Activated CD8-positive, alpha-beta T cell treated with anti-CD3 and anti-CD28 coated beads for 36 hours (primary cell): ENCODE measurements around the gene PTGER2. TPM values are rescaled to one million over a fixed set of nuclear protein-coding genes. Genes with fewer than 3 reads are reported as not detected.

Experiments used
- ATAC-seq: fragments of 200-7000 bp; cut with Tn5 transposase; one replicate; pipeline ENCODE4 v1.10.0; 2021; ENCODE audit warnings: mild to moderate bottlenecking, moderate library complexity
- CTCF ChIA-PET: fragments of 350-600 bp; sonication (Branson Sonifier 250); formaldehyde crosslinking; loops from one replicate; lab custom pipeline; 2021; ENCODE audit warnings: antibody characterized with exemption; lab: Charles Lee
- POLR2A ChIA-PET: fragments of 350-600 bp; sonication (Branson Sonifier 250); formaldehyde crosslinking; loops from one replicate; lab custom pipeline; 2021; ENCODE audit warnings: antibody characterized with exemption; lab: Charles Lee
- DNase-seq: peaks from one replicate; pipeline ENCODE4 v3.0.0-alpha.2; 2020
- H3K27ac Mint-ChIP-seq: one replicate; pipeline ENCODE4 v1.8.0; 2021; ENCODE audit warnings: mild to moderate bottlenecking, mixed read lengths
- H3K27me3 Mint-ChIP-seq: one replicate; pipeline ENCODE4 v1.8.0; 2021; ENCODE audit warnings: mixed read lengths
- H3K36me3 Mint-ChIP-seq: one replicate; pipeline ENCODE4 v1.8.0; 2021; ENCODE audit warnings: low read depth, mixed read lengths
- H3K4me1 Mint-ChIP-seq: one replicate; pipeline ENCODE4 v1.8.0; 2021; ENCODE audit warnings: low read depth, mixed read lengths
- H3K4me3 Mint-ChIP-seq: one replicate; pipeline ENCODE4 v1.8.0; 2021; ENCODE audit warnings: mild to moderate bottlenecking, moderate library complexity, mixed read lengths
- H3K9me3 Mint-ChIP-seq: one replicate; pipeline ENCODE4 v1.8.0; 2021; ENCODE audit warnings: mixed read lengths
- CTCF ChIP-seq: fragments of 200-600 bp; IDR thresholded peaks from one replicate; pipeline ENCODE4 v1.8.0; 2022; ENCODE audit warnings: antibody characterized with exemption, mild to moderate bottlenecking
- intact Hi-C: fragments of 100-400 bp; cut with micrococcal nuclease; formaldehyde crosslinking; loops from one replicate; pipeline ENCODE4 v1.10.0; 2022
- total RNA-seq, 2 experiments: library from RNA; stranded (reverse); gene quantifications; one replicate each; pipeline ENCODE4 v1.2.3, GENCODE V29; 2021

The PTGER2 gene
- total RNA-seq, 2 experiments from 2014 or later: 19.5 to 19.9 TPM

GRCh38 chr14:52354242-52354641 is 40.1 kb downstream of the PTGER2 start:
- peaks cover 1% of the 10 kb centered on the region for H3K27me3 Mint-ChIP-seq
- no peak for ATAC-seq
- H3K27ac Mint-ChIP-seq: no peak overlapping the region
- CTCF ChIA-PET: interaction anchor here (1.3 kb wide), 1 partner anchor 9 kb away, joined by 3 read pairs; no protein-coding TSS in a partner anchor
- POLR2A ChIA-PET: no interaction called here
- intact Hi-C loops: loop anchor here (5.0 kb wide), 2 partner anchors 37 to 48 kb away; no protein-coding TSS in a partner anchor
- peaks cover 4% of the 10 kb centered on the region for H3K36me3 Mint-ChIP-seq
- H3K9me3 Mint-ChIP-seq: no peaks in the 10 kb centered on the region
- no peak for DNase-seq
- no peak for TF ChIP-seq CTCF
- H3K4me1 Mint-ChIP-seq: peaks cover 60% of the 10 kb centered on the region
- H3K4me3 Mint-ChIP-seq: no peak overlapping the region

- no peaks in the 10 kb centered on the region for H3K9me3 Mint-ChIP-seq
- POLR2A ChIA-PET: interaction anchor here (0.5 kb wide), 1 partner anchor 17 kb away, joined by 4 read pairs; no protein-coding TSS in a partner anchor
- CTCF ChIA-PET: interaction anchor here (1.3 kb wide), 1 partner anchor 8 kb away, joined by 3 read pairs; no protein-coding TSS in a partner anchor
- peaks cover 4% of the 10 kb centered on the region for H3K36me3 Mint-ChIP-seq
- ATAC-seq (no peak), DNase-seq (no peak)
- H3K4me3 Mint-ChIP-seq: no peak overlapping the region
- peaks cover 1% of the 10 kb centered on the region for H3K27me3 Mint-ChIP-seq
- peak overlapping the region; percentile 7 for H3K27ac Mint-ChIP-seq
- peaks cover 56% of the 10 kb centered on the region for H3K4me1 Mint-ChIP-seq
- intact Hi-C loops: no loop called here
- no peak for TF ChIP-seq CTCF
Measured at GRCh38 chr14:52355016-52355431, 40.9 kb downstream of the PTGER2 start.

- ChIA-PET POLR2A (interaction anchor here (0.5 kb wide), 1 partner anchor 18 kb away, joined by 4 read pairs; no protein-coding TSS in a partner anchor), CTCF (interaction anchor here (0.6 kb wide), 1 partner anchor 44 kb away, joined by 3 read pairs; no protein-coding TSS in a partner anchor)
- peaks cover 1% of the 10 kb centered on the region for H3K27me3 Mint-ChIP-seq
- peaks cover 54% of the 10 kb centered on the region for H3K4me1 Mint-ChIP-seq
- ATAC-seq: no peak
- H3K4me3 Mint-ChIP-seq: no peak overlapping the region
- no peak for DNase-seq
- peak overlapping the region; percentile 13 for H3K27ac Mint-ChIP-seq
- H3K9me3 Mint-ChIP-seq: no peaks in the 10 kb centered on the region
- H3K36me3 Mint-ChIP-seq: peaks cover 4% of the 10 kb centered on the region
- no peak for TF ChIP-seq CTCF
- intact Hi-C loops: no loop called here
Measured at GRCh38 chr14:52355526-52355925, 41.4 kb downstream of the PTGER2 start.

GRCh38 chr14:52356025-52356424 is 41.9 kb downstream of the PTGER2 start:
- ATAC-seq (no peak), DNase-seq (no peak)
- Mint-ChIP-seq H3K36me3 (peaks cover 4% of the 10 kb centered on the region), H3K27me3 (peaks cover 1% of the 10 kb centered on the region), H3K9me3 (no peaks in the 10 kb centered on the region), H3K27ac (no peak overlapping the region), H3K4me3 (no peak overlapping the region), H3K4me1 (peaks cover 50% of the 10 kb centered on the region)
- intact Hi-C loops: no loop called here
- ChIA-PET POLR2A (no interaction called here), CTCF (interaction anchor here (0.6 kb wide), 1 partner anchor 44 kb away, joined by 3 read pairs; no protein-coding TSS in a partner anchor)
- no peak for TF ChIP-seq CTCF

GRCh38 chr14:52360831-52361230 is 46.7 kb downstream of the PTGER2 start:
- Mint-ChIP-seq H3K36me3 (no peaks in the 10 kb centered on the region), H3K27ac (no peak overlapping the region), H3K4me1 (peaks cover 11% of the 10 kb centered on the region), H3K4me3 (no peak overlapping the region), H3K27me3 (no peaks in the 10 kb centered on the region), H3K9me3 (no peaks in the 10 kb centered on the region)
- ChIA-PET CTCF (no interaction called here), POLR2A (no interaction called here)
- ATAC-seq (no peak), DNase-seq (no peak)
- intact Hi-C loops: no loop called here
- no peak for TF ChIP-seq CTCF
